Measurements from ENCODE around the gene KCMF1.

Gene KCMF1

GRCh38 chr2:84956334-84957297, 14.3 kb upstream of the KCMF1 start:
- DNase-seq (ENCODE audit: low read depth, low spot score) = no peak

GRCh38 chr2:84957771-84958134, 13.2 kb upstream of the KCMF1 start:
- no peak for DNase-seq (ENCODE audit: low read depth, low spot score)

- DNase-seq (ENCODE audit: low read depth, low spot score) = no peak
Observed at GRCh38 chr2:84958135-84959059, 12.6 kb upstream of the KCMF1 start.

- no peak for DNase-seq (ENCODE audit: low read depth, low spot score)
Observed at GRCh38 chr2:84959095-84959565, 11.8 kb upstream of the KCMF1 start.

GRCh38 chr2:84959566-84960506, 11.1 kb upstream of the KCMF1 start:
- DNase-seq (ENCODE audit: low read depth, low spot score) = no peak

GRCh38 chr2:84962917-84963316, 8.0 kb upstream of the KCMF1 start:
- DNase-seq (ENCODE audit: low read depth, low spot score) = no peak

- DNase-seq (ENCODE audit: low read depth, low spot score) = no peak
Observed at GRCh38 chr2:84963323-84963691, 7.7 kb upstream of the KCMF1 start.

GRCh38 chr2:84963692-84964405, 7.1 kb upstream of the KCMF1 start:
- no peak for DNase-seq (ENCODE audit: low read depth, low spot score)

GRCh38 chr2:84964406-84965191, 6.4 kb upstream of the KCMF1 start:
- DNase-seq (ENCODE audit: low read depth, low spot score) = no peak

GRCh38 chr2:84965192-84965516, 5.8 kb upstream of the KCMF1 start:
- DNase-seq (ENCODE audit: low read depth, low spot score) = no peak

- no peak for DNase-seq (ENCODE audit: low read depth, low spot score)
Observed at GRCh38 chr2:84965827-84966226, 5.1 kb upstream of the KCMF1 start.

- DNase-seq (ENCODE audit: low read depth, low spot score) = no peak
Observed at GRCh38 chr2:84966731-84967130, 4.2 kb upstream of the KCMF1 start.

GRCh38 chr2:84969511-84970209, 1.3 kb upstream of the KCMF1 start:
- no peak for DNase-seq (ENCODE audit: low read depth, low spot score)

GRCh38 chr2:84970210-84970867, 622 bp upstream of the KCMF1 start:
- no peak for DNase-seq (ENCODE audit: low read depth, low spot score)

- DNase-seq (ENCODE audit: low read depth, low spot score) = no peak
Observed at GRCh38 chr2:84971510-84972206, 697 bp downstream of the KCMF1 start.

- no peak for DNase-seq (ENCODE audit: low read depth, low spot score)
Observed at GRCh38 chr2:84972207-84972783, 1.3 kb downstream of the KCMF1 start.

GRCh38 chr2:84972932-84973331, 2.0 kb downstream of the KCMF1 start:
- no peak for DNase-seq (ENCODE audit: low read depth, low spot score)

Measured in smooth muscle cell of the brain vasculature (primary cell).